OCI-LY1 (cell line): ENCODE results near the gene GTF2IRD2.
"Not testable (repeated sequence)": the region's sequence is repeated elsewhere in the genome, so short reads cannot be mapped to it uniquely, and the experiment has no call there.

ENCODE experiments used
- H2AFZ ChIP-seq: fragments of 200-600 bp; sonication (generic), shearing (Covaris generic); 2 replicates; pipeline ENCODE4 v1.6.0; 2014; ENCODE audit warnings: antibody characterized with exemption, mild to moderate bottlenecking, low read length
- H3F3A ChIP-seq: fragments of 200-600 bp; sonication (generic), shearing (Covaris generic); 2 replicates; pipeline ENCODE4 v1.6.0; 2014; ENCODE audit warnings: mild to moderate bottlenecking, antibody characterized with exemption, low read length, moderate library complexity; ENCODE audit not compliant: insufficient read depth
- H3K27ac ChIP-seq: fragments of 200-600 bp; sonication (generic); 2 replicates; pipeline ENCODE4 v1.5.1; 2014; ENCODE audit warnings: low read length, mixed run types, mild to moderate bottlenecking, low read depth; ENCODE audit not compliant: poor library complexity, severe bottlenecking
- H3K27me3 ChIP-seq: fragments of 200-600 bp; sonication (generic); 2 replicates; pipeline ENCODE4 v1.6.0; 2014; ENCODE audit warnings: antibody characterized with exemption, mild to moderate bottlenecking, low read length, moderate library complexity; ENCODE audit not compliant: insufficient read depth
- H3K36me3 ChIP-seq: fragments of 200-600 bp; sonication (generic); 2 replicates; pipeline ENCODE4 v1.6.1; 2014; ENCODE audit warnings: mild to moderate bottlenecking, antibody characterized with exemption, low read length, moderate library complexity, mixed read lengths; ENCODE audit not compliant: insufficient read depth
- H3K4me1 ChIP-seq: fragments of 200-600 bp; sonication (generic); 2 replicates; pipeline ENCODE4 v1.5.1; 2014; ENCODE audit warnings: mild to moderate bottlenecking, low read length, moderate library complexity; ENCODE audit not compliant: insufficient read depth, severe bottlenecking
- H3K4me2 ChIP-seq: fragments of 200-600 bp; sonication (generic), shearing (Covaris generic); 2 replicates; pipeline ENCODE4 v1.6.1; 2014; ENCODE audit warnings: low read length
- H3K4me3 ChIP-seq: fragments of 200-600 bp; sonication (generic); 2 replicates; pipeline ENCODE4 v1.5.1; 2014; ENCODE audit warnings: low read length, low read depth, mild to moderate bottlenecking, mixed read lengths; ENCODE audit not compliant: poor library complexity, severe bottlenecking
- H3K79me2 ChIP-seq: fragments of 200-600 bp; shearing (Covaris generic); 2 replicates; pipeline ENCODE4 v1.6.1; 2016; ENCODE audit warnings: mixed run types, low read length, mixed read lengths; ENCODE audit not compliant: insufficient read depth
- H3K9ac ChIP-seq: fragments of 200-600 bp; sonication (generic), shearing (Covaris generic); 2 replicates; pipeline ENCODE4 v1.6.1; 2014; ENCODE audit warnings: mild to moderate bottlenecking, low read length, mixed read lengths
- H3K9me2 ChIP-seq: fragments of 200-600 bp; sonication (generic), shearing (Covaris generic); 2 replicates; pipeline ENCODE4 v1.6.1; 2014; ENCODE audit warnings: low read depth, mild to moderate bottlenecking, low read length, mixed read lengths
- H3K9me3 ChIP-seq: fragments of 200-600 bp; shearing (Covaris generic); 2 replicates; pipeline ENCODE4 v1.6.1; 2014; ENCODE audit warnings: low read length, mixed read lengths
- H4K20me1 ChIP-seq: fragments of 200-600 bp; sonication (generic), shearing (Covaris generic); 2 replicates; pipeline ENCODE4 v1.6.0; 2016; ENCODE audit warnings: mild to moderate bottlenecking, low read length; ENCODE audit not compliant: insufficient read depth

The GTF2IRD2 gene

GRCh38 chr7:74874104-74874747 is 22.8 kb upstream of the GTF2IRD2 start:
- H3K27me3 ChIP-seq, H2AFZ ChIP-seq, H3K4me1 ChIP-seq, H3K9me3 ChIP-seq, H3K9ac ChIP-seq, H3K9me2 ChIP-seq, H3K4me3 ChIP-seq, H3K4me2 ChIP-seq, H4K20me1 ChIP-seq, H3K36me3 ChIP-seq, H3K27ac ChIP-seq, H3F3A ChIP-seq, H3K79me2 ChIP-seq: not testable (repeated sequence)

GRCh38 chr7:74872542-74872941 is 21.1 kb upstream of the GTF2IRD2 start:
- not testable (repeated sequence) for H3K36me3 ChIP-seq, H3K9me3 ChIP-seq, H3F3A ChIP-seq, H3K27ac ChIP-seq, H3K79me2 ChIP-seq, H3K4me3 ChIP-seq, H3K27me3 ChIP-seq, H4K20me1 ChIP-seq, H3K4me1 ChIP-seq, H3K4me2 ChIP-seq, H2AFZ ChIP-seq, H3K9ac ChIP-seq, H3K9me2 ChIP-seq

GRCh38 chr7:74865777-74866176 is 14.4 kb upstream of the GTF2IRD2 start:
- H3K4me3 ChIP-seq, H4K20me1 ChIP-seq: not testable (repeated sequence)

GRCh38 chr7:74849853-74850252 is 1.6 kb downstream of the GTF2IRD2 start:
- not testable (repeated sequence) for H2AFZ ChIP-seq, H4K20me1 ChIP-seq, H3K4me1 ChIP-seq, H3K36me3 ChIP-seq, H3K79me2 ChIP-seq, H3F3A ChIP-seq, H3K4me3 ChIP-seq, H3K4me2 ChIP-seq, H3K27ac ChIP-seq, H3K27me3 ChIP-seq, H3K9ac ChIP-seq, H3K9me3 ChIP-seq, H3K9me2 ChIP-seq

More at GRCh38 chr7:74865777-74866176, 14.4 kb upstream of the GTF2IRD2 start:
- H3K9ac ChIP-seq, H2AFZ ChIP-seq, H3K27ac ChIP-seq, H3K4me2 ChIP-seq, H3K79me2 ChIP-seq, H3F3A ChIP-seq, H3K9me3 ChIP-seq, H3K27me3 ChIP-seq, H3K36me3 ChIP-seq, H3K4me1 ChIP-seq, H3K9me2 ChIP-seq: not testable (repeated sequence)

- H4K20me1 ChIP-seq, H3K4me2 ChIP-seq, H3K9me3 ChIP-seq, H3K4me3 ChIP-seq, H3K4me1 ChIP-seq, H2AFZ ChIP-seq, H3K27ac ChIP-seq, H3K27me3 ChIP-seq, H3K36me3 ChIP-seq, H3K9me2 ChIP-seq, H3F3A ChIP-seq, H3K9ac ChIP-seq, H3K79me2 ChIP-seq: not testable (repeated sequence)
Measured at GRCh38 chr7:74830411-74830810, 21.0 kb downstream of the GTF2IRD2 start.

- H3K9ac ChIP-seq, H3K4me2 ChIP-seq, H3K27me3 ChIP-seq, H3K79me2 ChIP-seq, H4K20me1 ChIP-seq, H3K36me3 ChIP-seq, H3K27ac ChIP-seq, H3K4me3 ChIP-seq, H3F3A ChIP-seq, H2AFZ ChIP-seq, H3K9me2 ChIP-seq, H3K9me3 ChIP-seq, H3K4me1 ChIP-seq: not testable (repeated sequence)
Measured at GRCh38 chr7:74829959-74830358, 21.4 kb downstream of the GTF2IRD2 start.

- not testable (repeated sequence) for H3K27ac ChIP-seq, H3K9me2 ChIP-seq, H3K27me3 ChIP-seq, H3F3A ChIP-seq, H4K20me1 ChIP-seq, H3K4me1 ChIP-seq, H3K9ac ChIP-seq, H3K79me2 ChIP-seq, H3K4me3 ChIP-seq, H3K4me2 ChIP-seq, H3K36me3 ChIP-seq, H2AFZ ChIP-seq, H3K9me3 ChIP-seq
Measured at GRCh38 chr7:74821259-74821658, 30.1 kb downstream of the GTF2IRD2 start.
